Karpas-422 (cell line): ENCODE results near the gene TLL2. TPM values are rescaled to one million over a fixed set of nuclear protein-coding genes. Genes with fewer than 3 reads are reported as not detected.

Experiments used
- DNase-seq: peaks from one replicate; pipeline ENCODE4 v3.0.0-alpha.2; 2015
- H2AFZ ChIP-seq: fragments of 200-600 bp; sonication (generic); 2 replicates; pipeline ENCODE4 v1.6.1; 2014; ENCODE audit warnings: antibody characterized with exemption, low read length, mixed read lengths
- H3K27ac ChIP-seq: fragments of 200-600 bp; sonication (generic); 2 replicates; pipeline ENCODE4 v1.5.1; 2014; ENCODE audit warnings: mild to moderate bottlenecking, low read length, moderate library complexity
- H3K27me3 ChIP-seq: fragments of 200-600 bp; sonication (generic); 2 replicates; pipeline ENCODE4 v1.6.1; 2014; ENCODE audit warnings: low read length, mixed read lengths
- H3K36me3 ChIP-seq: fragments of 200-600 bp; sonication (generic); 2 replicates; pipeline ENCODE4 v1.6.1; 2014; ENCODE audit warnings: low read length, mixed read lengths; ENCODE audit not compliant: insufficient read depth
- H3K4me1 ChIP-seq: fragments of 200-600 bp; sonication (generic); 2 replicates; pipeline ENCODE4 v1.6.1; 2014; ENCODE audit warnings: mild to moderate bottlenecking, low read length, mixed read lengths
- H3K4me2 ChIP-seq: fragments of 200-600 bp; sonication (generic); 2 replicates; pipeline ENCODE4 v1.6.1; 2014; ENCODE audit warnings: low read length, low read depth, mild to moderate bottlenecking; ENCODE audit not compliant: poor library complexity, severe bottlenecking
- H3K4me3 ChIP-seq: fragments of 200-600 bp; sonication (generic); 2 replicates; pipeline ENCODE4 v1.5.1; 2014; ENCODE audit warnings: mild to moderate bottlenecking, antibody characterized with exemption, low read length, mixed read lengths
- H3K79me2 ChIP-seq: fragments of 200-600 bp; sonication (generic); 2 replicates; pipeline ENCODE4 v1.6.1; 2014; ENCODE audit warnings: mild to moderate bottlenecking, low read length, mixed read lengths
- H3K9ac ChIP-seq: fragments of 200-600 bp; sonication (generic); 2 replicates; pipeline ENCODE4 v1.6.0; 2014; ENCODE audit warnings: low read length
- H3K9me2 ChIP-seq: fragments of 200-600 bp; sonication (generic), shearing (Covaris generic); replicated peaks from 2 replicates; pipeline ENCODE4 v1.6.0; 2014; ENCODE audit warnings: mild to moderate bottlenecking, low read length, moderate library complexity; ENCODE audit not compliant: insufficient read depth
- H3K9me3 ChIP-seq: fragments of 300-700, 200-600 bp; sonication (generic); 2 replicates; pipeline ENCODE4 v1.6.1; 2014; ENCODE audit warnings: low read length, mixed read lengths
- H4K20me1 ChIP-seq: fragments of 200-600 bp; sonication (generic); 2 replicates; pipeline ENCODE4 v1.6.1; 2014; ENCODE audit warnings: mild to moderate bottlenecking, antibody characterized with exemption, low read length, low read depth; ENCODE audit not compliant: insufficient read depth
- total RNA-seq: library from RNA; depleted of rRNA; stranded (reverse); fragments of >200 nt; shearing (Covaris generic); gene quantifications from 2 replicates; pipeline ENCODE4 v1.2.3, GENCODE V29; 2014; ENCODE audit warnings: low replicate concordance

TLL2 gene
- total RNA-seq, 1 experiment from 2014 or later = not detected

- H3K4me2 ChIP-seq = no peak overlapping the region
- H3K4me1 ChIP-seq = no peaks in the 10 kb centered on the region
- DNase-seq = no peak
- H3K4me3 ChIP-seq = no peak overlapping the region
- H3K79me2 ChIP-seq = no peaks in the 10 kb centered on the region
- no peak overlapping the region for H3K9ac ChIP-seq
- H3K9me3 ChIP-seq = no peaks in the 10 kb centered on the region
- no peaks in the 10 kb centered on the region for H3K36me3 ChIP-seq
- no peak overlapping the region for H2AFZ ChIP-seq
- no peaks in the 10 kb centered on the region for H4K20me1 ChIP-seq
- H3K27me3 ChIP-seq = no peaks in the 10 kb centered on the region
- H3K9me2 ChIP-seq = no peaks in the 10 kb centered on the region
- no peak overlapping the region for H3K27ac ChIP-seq
Measured at GRCh38 chr10:96410296-96410695, 103.4 kb downstream of the TLL2 start.

- no peaks in the 10 kb centered on the region for H3K9me3 ChIP-seq
- H3K79me2 ChIP-seq = no peaks in the 10 kb centered on the region
- H3K4me3 ChIP-seq = no peak overlapping the region
- no peaks in the 10 kb centered on the region for H3K36me3 ChIP-seq
- no peak for DNase-seq
- H3K9me2 ChIP-seq = no peaks in the 10 kb centered on the region
- H3K9ac ChIP-seq = no peak overlapping the region
- H3K4me2 ChIP-seq = no peak overlapping the region
- H2AFZ ChIP-seq = no peak overlapping the region
- H3K27me3 ChIP-seq = no peaks in the 10 kb centered on the region
- no peaks in the 10 kb centered on the region for H4K20me1 ChIP-seq
- no peak overlapping the region for H3K27ac ChIP-seq
- no peaks in the 10 kb centered on the region for H3K4me1 ChIP-seq
Measured at GRCh38 chr10:96408201-96408600, 105.5 kb downstream of the TLL2 start.

GRCh38 chr10:96407560-96408069 lies 106.1 kb downstream of the TLL2 start:
- no peaks in the 10 kb centered on the region for H3K27me3 ChIP-seq
- H3K9me3 ChIP-seq = no peaks in the 10 kb centered on the region
- H3K4me3 ChIP-seq = no peak overlapping the region
- H2AFZ ChIP-seq = no peak overlapping the region
- DNase-seq = no peak
- no peaks in the 10 kb centered on the region for H3K4me1 ChIP-seq
- no peak overlapping the region for H3K4me2 ChIP-seq
- H4K20me1 ChIP-seq = no peaks in the 10 kb centered on the region
- H3K79me2 ChIP-seq = no peaks in the 10 kb centered on the region
- H3K27ac ChIP-seq = no peak overlapping the region
- no peak overlapping the region for H3K9ac ChIP-seq
- no peaks in the 10 kb centered on the region for H3K9me2 ChIP-seq
- H3K36me3 ChIP-seq = no peaks in the 10 kb centered on the region

DNA sequence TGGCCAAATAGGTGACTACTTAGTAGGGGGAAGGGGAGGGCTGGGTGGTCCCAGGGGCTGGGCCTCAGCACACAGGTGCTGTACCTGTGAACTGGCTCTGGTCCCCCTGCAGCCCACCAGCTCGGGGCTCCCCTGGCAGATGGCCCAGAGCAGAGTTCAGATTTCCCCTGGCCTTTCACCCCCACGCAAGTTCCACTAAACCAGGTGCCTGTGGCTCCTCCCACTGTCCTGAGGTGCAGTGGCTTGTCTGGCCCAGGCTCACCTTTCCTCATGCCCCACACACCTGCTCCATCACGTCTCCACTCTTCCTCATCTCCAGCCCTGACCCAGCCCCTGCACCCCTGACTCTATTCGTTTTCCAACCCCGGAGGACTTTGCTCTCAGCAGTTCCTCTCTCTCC lies 107.6 kb downstream of the TLL2 start:
- Histone ChIP-seq H3K79me2 (no peaks in the 10 kb centered on the region), H3K27me3 (no peaks in the 10 kb centered on the region), H3K9me3 (no peaks in the 10 kb centered on the region), H3K27ac (no peak overlapping the region), H3K9me2 (no peaks in the 10 kb centered on the region), H3K4me1 (no peaks in the 10 kb centered on the region), H3K4me3 (no peak overlapping the region), H3K36me3 (no peaks in the 10 kb centered on the region), H2AFZ (no peak overlapping the region), H3K9ac (no peak overlapping the region), H3K4me2 (no peak overlapping the region), H4K20me1 (no peaks in the 10 kb centered on the region)
- DNase-seq = no peak

GRCh38 chr10:96402417-96403305 lies 111.1 kb downstream of the TLL2 start:
- DNase-seq = no peak
- no peaks in the 10 kb centered on the region for H3K9me3 ChIP-seq
- no peaks in the 10 kb centered on the region for H3K79me2 ChIP-seq
- no peaks in the 10 kb centered on the region for H3K9me2 ChIP-seq
- no peaks in the 10 kb centered on the region for H3K36me3 ChIP-seq
- H3K4me1 ChIP-seq = no peaks in the 10 kb centered on the region
- H4K20me1 ChIP-seq = no peaks in the 10 kb centered on the region
- no peak overlapping the region for H3K27ac ChIP-seq
- H3K4me2 ChIP-seq = no peak overlapping the region
- no peaks in the 10 kb centered on the region for H3K27me3 ChIP-seq
- no peak overlapping the region for H3K4me3 ChIP-seq
- no peak overlapping the region for H2AFZ ChIP-seq
- H3K9ac ChIP-seq = no peak overlapping the region

GRCh38 chr10:96401036-96401435 lies 112.7 kb downstream of the TLL2 start:
- H3K79me2 ChIP-seq = no peaks in the 10 kb centered on the region
- H3K9me3 ChIP-seq = no peaks in the 10 kb centered on the region
- no peaks in the 10 kb centered on the region for H4K20me1 ChIP-seq
- DNase-seq = no peak
- H3K9ac ChIP-seq = no peak overlapping the region
- H3K36me3 ChIP-seq = no peaks in the 10 kb centered on the region
- H3K4me1 ChIP-seq = no peaks in the 10 kb centered on the region
- no peak overlapping the region for H3K4me3 ChIP-seq
- no peak overlapping the region for H2AFZ ChIP-seq
- no peak overlapping the region for H3K4me2 ChIP-seq
- H3K27ac ChIP-seq = no peak overlapping the region
- H3K9me2 ChIP-seq = no peaks in the 10 kb centered on the region
- H3K27me3 ChIP-seq = no peaks in the 10 kb centered on the region

- H3K36me3 ChIP-seq = no peaks in the 10 kb centered on the region
- H3K4me2 ChIP-seq = no peak overlapping the region
- H3K9ac ChIP-seq = no peak overlapping the region
- no peak overlapping the region for H3K27ac ChIP-seq
- H2AFZ ChIP-seq = no peak overlapping the region
- no peaks in the 10 kb centered on the region for H3K79me2 ChIP-seq
- H3K9me2 ChIP-seq = no peaks in the 10 kb centered on the region
- H3K9me3 ChIP-seq = no peaks in the 10 kb centered on the region
- H3K4me3 ChIP-seq = no peak overlapping the region
- no peaks in the 10 kb centered on the region for H3K27me3 ChIP-seq
- no peaks in the 10 kb centered on the region for H4K20me1 ChIP-seq
- no peaks in the 10 kb centered on the region for H3K4me1 ChIP-seq
- DNase-seq = no peak
Measured at GRCh38 chr10:96400465-96400864, 113.3 kb downstream of the TLL2 start.

GRCh38 chr10:96397902-96398301 lies 115.8 kb downstream of the TLL2 start:
- no peak overlapping the region for H3K4me3 ChIP-seq
- H3K36me3 ChIP-seq = no peaks in the 10 kb centered on the region
- no peak overlapping the region for H3K4me2 ChIP-seq
- no peaks in the 10 kb centered on the region for H3K79me2 ChIP-seq
- no peak for DNase-seq
- no peaks in the 10 kb centered on the region for H4K20me1 ChIP-seq
- H3K27me3 ChIP-seq = no peaks in the 10 kb centered on the region
- H3K9ac ChIP-seq = no peak overlapping the region
- no peaks in the 10 kb centered on the region for H3K4me1 ChIP-seq
- no peak overlapping the region for H3K27ac ChIP-seq
- no peaks in the 10 kb centered on the region for H3K9me3 ChIP-seq
- H2AFZ ChIP-seq = no peak overlapping the region
- no peaks in the 10 kb centered on the region for H3K9me2 ChIP-seq
